NCI-H524 treated with DMSO at 0.1 percent for 48 hours (cell line): ENCODE data around the gene MGLL.

Experiments
- DNase-seq: peaks from one replicate; lab custom pipeline; 2025; lab: John Stamatoyannopoulos, UW

Gene MGLL

GRCh38 chr3:127809611-127810010, 12.7 kb downstream of the MGLL start:
- no peak for DNase-seq

DNA sequence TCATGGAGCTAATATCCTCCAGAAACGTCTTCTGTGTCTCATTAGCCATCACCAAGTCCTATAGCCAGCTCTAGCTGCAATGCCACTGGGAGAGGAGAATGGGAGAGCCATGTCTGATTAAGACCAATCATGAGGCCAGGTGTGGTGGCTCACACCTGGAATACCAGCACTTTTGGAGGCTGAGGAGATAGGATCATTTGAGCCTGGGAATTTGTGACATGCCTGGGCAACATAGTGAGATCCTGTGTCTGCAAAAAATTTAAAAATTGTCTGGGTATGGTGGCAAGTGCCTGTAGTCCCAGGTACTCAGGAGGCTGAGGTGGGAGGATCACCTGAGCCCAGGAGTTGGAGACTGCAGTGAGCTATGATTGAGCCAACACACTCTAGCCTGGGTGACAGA, 13.1 kb downstream of the MGLL start:
- DNase-seq: no peak

DNA sequence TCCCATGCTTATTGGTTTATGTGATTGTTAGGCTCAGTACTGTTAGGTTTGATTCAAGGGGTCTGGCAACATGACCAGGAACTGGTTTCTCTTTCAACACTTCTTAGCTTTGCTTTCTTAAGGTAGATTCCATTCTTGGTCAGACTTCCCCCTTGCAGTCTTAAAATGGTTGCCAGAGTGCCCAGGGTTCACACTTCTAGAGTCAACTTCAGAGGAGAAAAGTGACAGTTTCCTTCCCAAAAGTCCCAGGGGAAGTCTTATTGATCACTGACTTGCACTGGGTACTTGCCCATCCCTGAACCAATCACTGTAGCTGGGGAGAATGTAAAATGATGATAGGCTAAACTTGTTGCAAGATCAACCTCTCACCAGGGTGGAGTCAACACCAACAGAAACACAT, 14.1 kb downstream of the MGLL start:
- DNase-seq: no peak

- no peak for DNase-seq
Measured at GRCh38 chr3:127805026-127805753, 17.1 kb downstream of the MGLL start.

GRCh38 chr3:127804141-127804540, 18.2 kb downstream of the MGLL start:
- DNase-seq: no peak

DNA sequence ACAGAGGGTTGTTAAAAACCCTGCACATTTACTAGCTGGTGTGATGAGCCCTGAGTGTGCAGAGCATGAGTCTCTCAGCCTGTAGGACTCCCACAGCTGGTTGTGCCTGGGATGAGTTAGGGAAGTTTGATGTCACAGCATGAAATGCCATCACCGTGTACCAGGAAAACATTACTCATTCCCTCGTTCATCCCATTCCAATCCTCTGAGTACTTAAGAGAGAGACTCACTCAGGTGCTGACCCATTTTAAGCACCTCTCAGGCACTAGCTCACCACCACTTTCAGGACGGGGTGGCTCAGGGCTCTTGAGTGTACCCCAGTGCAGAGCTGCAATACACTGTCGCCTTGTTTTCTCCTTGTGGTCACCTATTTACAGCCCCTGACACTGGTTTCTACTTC, 18.7 kb downstream of the MGLL start:
- DNase-seq: no peak

DNA sequence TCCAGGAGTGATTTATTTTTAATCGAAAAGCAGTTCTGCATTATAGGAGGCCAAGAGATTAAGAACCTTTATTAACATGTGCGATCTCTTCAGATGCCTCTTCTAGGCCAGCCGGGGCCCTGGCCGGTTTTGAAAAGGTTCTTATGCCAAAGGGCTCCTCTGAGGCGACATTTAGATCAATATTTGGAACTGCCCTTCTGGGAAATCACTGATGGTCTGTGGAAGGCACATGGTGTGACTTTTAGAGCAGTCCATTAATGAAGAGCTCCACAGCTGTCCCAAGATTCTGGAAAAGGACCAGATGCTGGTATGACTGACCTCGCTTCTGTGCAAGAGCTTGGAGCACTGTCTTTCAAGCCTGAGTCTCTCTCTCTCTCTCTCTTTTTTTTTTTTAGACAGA, 19.7 kb downstream of the MGLL start:
- no peak for DNase-seq

DNA sequence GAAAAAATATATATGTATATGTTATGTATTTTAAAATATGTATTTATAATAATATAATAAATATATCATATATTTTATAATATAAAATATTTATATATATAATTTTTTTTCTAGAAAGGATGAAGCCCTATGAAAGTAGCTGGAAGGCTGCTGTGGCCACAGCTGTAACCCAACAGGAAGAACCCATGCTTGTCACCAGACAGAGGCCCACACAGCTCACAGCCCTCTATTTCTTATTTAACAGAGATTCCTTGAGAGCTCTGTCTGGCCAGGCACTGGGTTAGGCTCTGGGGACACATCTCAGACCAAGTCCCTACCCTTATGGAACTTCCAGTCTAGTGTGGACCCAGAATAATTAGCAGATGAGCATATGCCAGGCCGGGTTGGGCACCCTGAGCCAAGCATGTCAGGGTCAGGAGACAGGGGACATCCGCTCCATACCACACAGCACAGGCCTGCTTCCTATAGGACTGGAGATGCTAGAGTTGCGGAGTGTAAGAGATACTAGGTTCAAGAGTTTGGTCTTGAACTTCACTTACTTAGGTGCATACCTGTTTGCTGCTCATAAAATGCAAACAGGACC, 20.5 kb downstream of the MGLL start:
- DNase-seq: no peak

DNA sequence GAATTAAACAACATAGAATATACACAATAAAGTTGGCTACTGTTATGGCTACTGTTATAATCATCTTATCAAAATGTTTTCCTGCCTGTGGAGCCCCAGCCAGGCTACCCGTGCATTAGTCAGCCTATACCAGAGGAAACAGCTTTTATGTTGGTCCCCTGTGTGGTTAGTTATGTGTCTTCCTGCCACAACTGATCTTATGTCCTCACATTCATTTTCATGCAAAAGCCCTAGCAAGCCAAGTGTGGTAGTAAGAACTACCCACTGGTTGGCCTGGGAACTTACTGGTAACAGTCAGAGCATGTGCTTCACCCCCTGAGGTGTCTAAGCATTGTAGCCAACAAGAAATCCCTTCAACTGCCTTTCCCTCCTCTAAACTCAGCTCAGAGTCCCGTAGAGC, 21.8 kb downstream of the MGLL start:
- DNase-seq: no peak

DNA sequence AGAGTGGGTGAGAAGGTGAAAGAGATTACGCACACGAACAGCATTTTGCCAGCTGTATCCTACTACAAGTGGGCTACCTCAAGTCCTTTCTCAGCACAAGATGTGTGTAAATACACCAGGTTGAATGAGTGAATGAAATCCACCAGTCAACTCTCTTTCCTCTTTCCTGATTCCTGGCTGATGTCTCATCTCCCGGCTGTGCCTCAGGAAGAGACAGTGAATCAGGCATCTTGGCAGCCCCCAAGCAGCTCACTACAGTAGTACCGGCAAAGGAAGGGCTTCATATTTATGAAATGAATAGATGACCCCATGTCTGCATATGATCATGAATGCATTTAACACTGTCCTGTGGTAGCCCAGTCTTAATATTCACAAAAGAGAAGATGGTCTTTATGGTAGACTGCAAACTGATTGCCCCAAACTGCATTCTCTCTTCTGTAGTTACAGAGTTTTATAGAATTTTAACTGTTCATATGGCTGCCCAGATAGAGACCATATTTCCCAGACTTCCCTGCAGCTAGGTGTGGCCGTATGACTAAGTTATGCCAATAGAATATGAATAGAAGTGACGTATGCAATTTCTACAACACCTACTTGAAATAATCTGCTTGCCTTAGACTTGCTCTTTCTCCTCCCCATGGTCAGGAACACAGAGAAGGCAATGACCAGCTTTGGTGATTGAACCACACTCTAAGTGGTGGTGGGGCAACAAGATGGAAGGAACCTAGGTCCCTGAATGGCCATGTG, 22.7 kb downstream of the MGLL start:
- DNase-seq: no peak

- no peak for DNase-seq
Measured at GRCh38 chr3:127798716-127799115, 23.6 kb downstream of the MGLL start.

- no peak for DNase-seq
Measured at GRCh38 chr3:127796831-127797150, 25.5 kb downstream of the MGLL start.

GRCh38 chr3:127796045-127796830, 26.1 kb downstream of the MGLL start:
- no peak for DNase-seq

DNA sequence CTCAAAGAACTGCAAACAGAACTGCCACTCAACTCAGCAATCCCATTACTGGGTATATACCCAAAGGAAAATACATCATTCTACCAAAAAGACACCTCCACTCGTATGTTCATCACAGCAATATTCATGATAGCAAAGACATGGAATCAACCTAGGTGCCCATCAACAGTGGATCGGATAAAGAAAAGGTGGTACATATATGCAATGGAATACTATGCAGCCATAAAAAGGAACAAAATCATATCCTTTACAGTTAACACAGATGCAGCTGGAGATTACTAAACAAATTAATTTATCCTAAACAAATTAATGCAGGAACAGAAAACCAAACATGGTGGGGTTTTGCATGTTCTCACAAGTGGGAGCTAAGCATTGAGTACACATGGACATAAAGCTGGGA, 27.3 kb downstream of the MGLL start:
- DNase-seq: no peak

- no peak for DNase-seq
Measured at GRCh38 chr3:127794402-127794801, 27.9 kb downstream of the MGLL start.

GRCh38 chr3:127792541-127793292, 29.6 kb downstream of the MGLL start:
- no peak for DNase-seq

- peak; percentile 21 for DNase-seq
Measured at GRCh38 chr3:127791221-127791913, 30.9 kb downstream of the MGLL start.

DNA sequence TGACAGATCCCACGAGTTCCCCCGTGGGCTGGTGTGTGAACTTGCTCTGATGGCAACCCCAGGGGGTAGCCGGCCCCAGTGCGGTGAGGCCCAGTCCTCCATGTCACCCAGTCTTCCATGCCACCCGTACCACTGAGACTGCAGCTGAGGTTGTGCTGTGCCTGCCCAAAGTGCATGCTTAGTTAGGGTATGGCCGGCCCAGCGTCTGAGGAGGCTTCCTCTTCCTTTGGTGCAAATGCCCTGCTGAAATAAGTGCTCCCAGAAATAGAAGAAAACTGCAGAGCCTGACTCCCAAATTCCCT, 31.5 kb downstream of the MGLL start:
- no peak for DNase-seq

DNA sequence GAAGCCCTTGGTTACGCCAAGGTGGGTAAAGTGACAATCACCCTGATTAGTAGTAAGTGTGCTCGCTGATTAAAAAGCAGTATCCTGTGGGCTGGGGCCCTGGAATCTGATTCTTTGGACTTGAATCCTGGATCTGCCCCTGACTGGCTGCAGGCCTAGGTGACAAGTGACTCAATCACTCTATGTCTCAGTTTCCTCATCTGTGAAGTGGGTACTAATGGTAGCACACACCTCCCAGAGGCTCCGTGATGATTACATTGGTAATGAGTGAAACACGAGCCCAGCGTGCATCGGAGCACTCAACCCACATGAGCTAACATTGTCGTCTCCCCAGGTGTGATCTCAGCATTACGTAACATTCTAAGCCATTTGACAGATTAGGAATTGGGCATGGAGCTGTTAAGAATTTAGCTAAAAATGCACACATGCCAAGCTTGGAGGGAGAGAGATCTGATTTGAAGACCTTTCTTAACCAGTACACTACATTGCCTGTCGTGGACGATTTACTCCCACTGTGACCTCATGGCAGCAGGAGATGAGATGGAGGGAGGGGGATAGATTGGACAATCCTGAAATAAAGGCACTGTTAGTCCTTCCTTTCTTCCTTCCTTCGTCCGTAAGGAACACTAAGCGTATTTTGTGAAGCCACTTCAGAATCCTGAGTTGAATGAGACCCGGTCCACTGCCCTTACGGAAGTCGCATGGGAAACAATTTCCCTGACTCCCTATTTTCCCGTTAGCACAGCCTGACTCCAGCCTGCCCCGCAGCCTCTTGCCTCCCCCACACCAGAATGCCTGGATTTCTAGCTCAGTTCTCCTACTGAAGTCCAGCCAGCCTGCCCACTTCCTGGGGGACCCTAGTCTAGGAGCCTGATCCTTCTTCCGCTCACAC, 32.1 kb downstream of the MGLL start:
- DNase-seq: no peak

DNA sequence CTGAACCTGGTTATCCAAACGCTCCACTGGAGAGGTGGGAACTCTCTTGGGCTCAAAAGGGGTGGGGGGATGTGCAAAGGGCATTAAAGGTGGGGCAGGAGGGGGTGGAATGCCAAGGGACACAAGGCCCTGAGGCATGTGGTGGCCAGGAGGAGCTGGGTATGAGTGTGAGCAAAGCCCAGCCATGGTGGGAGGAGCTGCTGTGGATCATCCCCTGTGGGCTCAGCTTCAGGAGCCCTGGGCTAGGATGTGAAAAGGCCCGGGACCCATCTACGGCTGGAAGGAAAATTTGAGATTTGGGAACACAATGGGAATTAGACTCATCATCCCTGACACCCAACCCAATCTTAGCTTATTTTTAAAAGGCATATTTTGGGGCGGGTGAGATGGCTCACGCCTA, 33.3 kb downstream of the MGLL start:
- no peak for DNase-seq
